ENCODE measurements around the gene SPOUT1.
"Not testable (repeated sequence)": the region's sequence is repeated elsewhere in the genome, so short reads cannot be mapped to it uniquely, and the experiment has no call there.

The SPOUT1 gene

GRCh38 chr9:128809831-128810230 is 19.8 kb downstream of the SPOUT1 start:
- DNase-seq (ENCODE audit: low spot score): no peak

- no peak for DNase-seq (ENCODE audit: low spot score)
Measured at GRCh38 chr9:128809036-128809599, 20.5 kb downstream of the SPOUT1 start.

- no peak for DNase-seq (ENCODE audit: low spot score)
Measured at GRCh38 chr9:128808543-128808942, 21.1 kb downstream of the SPOUT1 start.

- DNase-seq (ENCODE audit: low spot score): no peak
Measured at GRCh38 chr9:128807827-128808226, 21.8 kb downstream of the SPOUT1 start.

- no peak for DNase-seq (ENCODE audit: low spot score)
Measured at GRCh38 chr9:128805661-128806060, 23.9 kb downstream of the SPOUT1 start.

DNA sequence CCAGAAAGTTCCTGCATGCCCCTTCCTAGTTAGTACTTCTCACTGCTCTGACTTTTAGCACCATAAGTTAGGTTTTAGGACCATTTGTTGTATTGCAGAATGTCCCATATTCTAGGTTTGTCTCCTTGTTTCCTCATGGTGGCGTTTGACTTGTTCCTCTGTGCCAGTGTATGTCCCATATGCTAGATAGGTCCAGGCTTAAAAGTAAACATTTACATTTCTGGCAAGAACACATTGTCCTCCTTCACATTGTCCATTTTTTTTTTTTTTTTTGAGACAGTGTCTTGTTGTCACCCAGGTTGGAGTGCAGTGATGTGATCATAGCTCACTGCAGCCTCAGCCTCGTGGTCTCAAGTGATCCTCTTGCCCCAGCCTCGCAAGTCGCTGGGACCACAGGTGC is 27.1 kb downstream of the SPOUT1 start:
- no peak for DNase-seq (ENCODE audit: low spot score)

GRCh38 chr9:128800061-128800460 is 29.5 kb downstream of the SPOUT1 start:
- DNase-seq (ENCODE audit: low spot score): no peak

DNA sequence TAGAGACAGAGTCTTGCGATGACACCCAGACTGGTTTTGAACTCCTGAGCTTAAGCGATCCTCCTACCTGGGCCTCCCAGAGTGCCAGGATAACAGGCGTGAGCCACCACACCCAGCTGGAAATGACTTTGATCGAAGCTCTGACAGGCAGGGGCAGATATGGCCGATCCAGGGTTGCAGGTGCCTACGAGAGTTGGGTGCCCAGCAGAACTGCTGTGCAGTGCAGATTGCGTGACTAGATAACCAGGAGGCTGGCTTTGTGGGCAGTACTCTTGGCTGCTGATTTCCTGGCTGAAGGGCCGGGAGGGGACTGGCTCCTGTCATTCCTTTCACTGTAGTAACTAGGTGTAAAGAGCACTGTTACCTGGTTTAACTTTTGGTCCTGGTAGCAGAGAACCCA is 30.7 kb downstream of the SPOUT1 start:
- DNase-seq (ENCODE audit: low spot score): no peak

GRCh38 chr9:128794961-128795360 is 34.6 kb downstream of the SPOUT1 start:
- not testable (repeated sequence) for DNase-seq (ENCODE audit: low spot score)

DNA sequence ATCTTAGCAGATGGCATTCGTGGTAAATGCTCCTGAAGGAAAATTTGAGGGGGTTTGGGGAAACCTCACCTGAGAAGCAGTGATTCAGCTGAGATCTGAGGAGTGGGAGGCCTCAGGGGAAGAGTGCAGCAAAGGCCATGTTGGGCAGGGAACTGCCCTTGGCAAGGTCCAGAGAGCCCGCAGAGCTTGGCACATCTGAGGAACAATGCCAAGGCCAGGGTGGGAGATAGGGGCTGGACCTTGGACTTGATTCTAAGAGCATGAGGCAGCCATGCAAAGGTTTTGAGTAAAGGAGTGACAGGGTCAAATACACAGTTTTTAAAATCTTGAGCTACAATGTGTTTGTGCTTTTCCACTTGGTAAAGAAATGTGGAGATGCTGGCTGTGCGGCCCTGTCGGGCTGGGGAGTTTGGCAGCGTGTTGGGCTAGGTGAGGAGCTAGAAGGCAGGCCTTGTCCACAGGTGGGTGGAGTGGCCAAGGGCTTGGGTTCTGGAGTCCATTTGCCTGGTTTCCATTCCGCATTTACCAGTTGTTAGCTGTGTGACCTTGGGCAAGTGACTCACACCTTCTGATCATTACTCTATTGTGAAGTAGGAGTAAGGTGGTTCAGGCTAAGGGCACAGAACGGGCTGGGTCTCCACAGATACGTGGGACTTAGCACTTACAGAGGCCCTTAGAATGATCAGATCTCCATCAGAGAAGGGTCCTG is 36.5 kb downstream of the SPOUT1 start:
- DNase-seq (ENCODE audit: low spot score): no peak

DNA sequence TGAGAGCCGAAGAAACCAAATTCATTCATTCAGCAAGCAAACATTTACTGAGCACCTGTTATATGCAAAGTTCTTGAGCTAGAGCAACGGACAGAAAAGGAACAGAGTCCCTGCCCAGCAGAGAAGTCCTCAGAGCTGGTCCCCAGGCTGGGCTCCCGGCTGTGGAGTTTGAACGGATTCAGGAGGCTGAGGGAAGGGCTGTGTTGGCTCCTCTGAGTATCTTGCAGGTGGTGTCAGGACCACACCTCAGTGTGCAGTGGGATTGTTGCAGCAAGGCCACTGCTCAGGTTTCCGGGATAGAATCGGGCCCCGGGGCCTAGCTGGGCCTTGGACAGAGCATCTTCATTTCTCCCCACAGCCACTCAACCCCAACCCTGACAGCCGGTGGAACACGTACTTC is 37.5 kb downstream of the SPOUT1 start:
- no peak for DNase-seq (ENCODE audit: low spot score)

DNA sequence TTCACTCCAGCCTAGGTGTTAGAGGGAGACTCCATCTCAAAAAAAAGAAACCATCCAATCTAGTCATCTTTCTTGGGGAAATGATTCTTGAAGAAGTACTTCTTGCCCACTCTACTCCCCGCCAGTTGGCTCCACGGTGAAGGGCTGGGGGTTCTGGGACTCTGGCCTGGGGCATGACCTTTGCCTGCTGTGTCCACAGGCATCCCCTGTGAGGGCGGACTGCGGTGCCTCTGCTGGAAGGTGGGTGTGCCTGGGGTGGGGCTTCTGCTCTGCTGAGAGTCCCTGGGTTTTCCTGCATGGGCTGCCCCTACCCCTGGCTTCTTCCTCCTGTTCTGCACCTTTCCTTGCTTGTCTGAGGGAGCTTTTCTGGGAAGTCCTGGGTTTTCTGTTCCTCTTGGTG is 39.1 kb downstream of the SPOUT1 start:
- DNase-seq (ENCODE audit: low spot score): no peak

- no peak for DNase-seq (ENCODE audit: low spot score)
Measured at GRCh38 chr9:128788445-128788844, 41.1 kb downstream of the SPOUT1 start.

DNA sequence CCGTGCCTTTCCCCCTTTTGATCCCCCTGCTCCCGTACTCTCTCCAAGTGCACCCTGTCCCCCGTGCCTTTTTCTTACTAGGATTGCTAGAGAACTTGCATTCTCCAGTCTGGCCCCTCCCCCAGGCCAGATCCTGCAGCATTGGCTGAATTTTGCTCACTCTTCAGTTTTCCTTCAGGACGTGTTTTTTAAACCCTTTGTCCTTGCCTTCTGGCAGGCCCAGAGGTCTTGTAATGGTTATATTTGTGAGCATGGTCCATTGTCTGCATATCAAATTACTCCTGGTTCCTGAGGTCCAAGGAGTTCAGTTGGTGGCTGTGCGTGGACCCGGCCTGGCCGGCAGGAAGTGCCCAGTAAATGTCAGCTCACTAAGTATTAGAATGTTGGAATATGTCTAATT is 41.9 kb downstream of the SPOUT1 start:
- peak; percentile 16 for DNase-seq (ENCODE audit: low spot score)

DNA sequence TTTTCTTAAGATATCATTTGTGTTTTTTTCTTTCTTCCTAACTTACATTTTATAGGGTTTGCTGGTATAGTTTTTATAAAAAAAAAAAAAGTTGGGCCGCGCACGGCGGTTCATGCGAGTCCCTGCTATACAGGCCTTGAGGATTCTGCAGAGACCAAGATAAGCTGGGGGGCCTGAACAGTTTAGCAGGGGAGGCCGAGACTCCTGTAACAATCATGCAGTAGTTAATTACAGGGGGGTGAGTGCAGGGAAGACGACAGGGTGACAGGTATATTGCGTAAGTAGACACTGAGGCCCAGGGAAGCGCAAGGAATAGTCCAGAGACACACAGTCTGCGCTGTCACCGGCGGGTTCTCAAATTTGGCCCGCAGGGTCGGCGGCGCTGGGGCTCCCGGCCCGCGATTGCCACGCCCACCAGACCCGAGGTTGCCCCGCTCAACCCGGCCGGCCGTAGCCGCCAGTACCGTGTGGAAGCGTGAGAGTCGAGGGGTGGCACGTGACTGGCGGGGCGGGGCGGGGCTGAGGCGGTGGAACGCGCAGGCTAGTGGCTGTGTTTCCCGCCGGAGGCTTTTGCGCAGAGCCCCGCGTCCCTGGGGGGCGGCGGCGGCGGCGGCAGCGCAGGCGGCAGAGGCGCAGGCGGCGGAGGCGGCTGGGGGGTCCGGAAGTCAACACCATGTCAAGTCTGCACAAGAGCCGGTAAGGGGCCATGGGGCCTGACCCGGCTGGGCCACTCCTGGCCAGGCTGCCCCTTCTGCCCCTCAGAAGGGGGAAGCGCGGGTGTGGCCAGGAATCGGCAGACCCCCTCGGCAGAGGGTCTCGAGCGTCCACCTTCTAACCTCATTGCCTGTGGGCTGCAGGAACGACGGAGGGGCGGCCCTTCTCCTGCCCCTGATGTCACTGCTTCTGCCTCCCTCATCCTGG is 42.7 kb downstream of the SPOUT1 start, which contains the start of gene TBC1D13:
TBC1D13 (plus strand) TSS at position 573 of the 921 bp plus-strand sequence; CDS start at position 674, 101 bp downstream.
- DNase-seq (ENCODE audit: low spot score): peak; percentile 68

DNA sequence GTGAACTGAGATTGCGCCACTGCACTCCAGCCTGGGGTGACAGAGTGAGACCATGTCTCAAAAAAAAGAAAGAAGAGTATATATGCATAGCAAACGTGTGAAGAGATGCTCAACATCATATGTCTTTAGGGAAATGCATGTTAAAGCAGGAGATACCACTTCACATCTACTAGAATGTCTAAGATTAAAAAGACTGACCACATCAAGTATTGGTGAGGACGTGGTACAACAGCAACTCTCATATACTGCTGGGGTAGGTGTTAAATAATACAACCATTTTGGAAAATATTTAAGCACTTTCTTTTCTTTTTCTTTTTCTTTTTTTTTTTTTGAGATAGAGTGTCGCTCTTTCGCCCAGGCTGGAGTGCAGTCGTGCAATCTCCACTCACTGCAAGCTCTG is 44.2 kb downstream of the SPOUT1 start:
- no peak for DNase-seq (ENCODE audit: low spot score)

DNA sequence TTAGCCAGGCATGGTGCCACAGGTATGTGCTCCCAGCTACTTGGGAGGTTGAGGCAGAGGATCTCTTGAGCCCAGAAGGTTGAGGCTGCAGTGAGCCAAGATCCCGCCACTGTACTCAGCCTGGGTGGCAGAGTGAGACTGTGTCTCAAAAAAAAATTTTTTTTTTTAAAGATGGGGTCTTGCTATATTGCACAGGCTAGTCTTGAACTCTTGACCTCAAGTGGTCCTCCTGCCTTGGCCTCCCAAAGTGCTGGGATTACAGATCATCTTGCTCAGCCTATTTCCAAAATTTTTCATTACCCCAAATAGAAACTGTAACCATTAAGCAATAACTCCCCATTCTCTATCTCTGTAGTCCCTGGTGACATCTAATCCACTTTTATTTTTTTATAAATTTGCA is 46.9 kb downstream of the SPOUT1 start:
- DNase-seq (ENCODE audit: low spot score): no peak

GRCh38 chr9:128781187-128782070 is 48.2 kb downstream of the SPOUT1 start:
- no peak for DNase-seq (ENCODE audit: low spot score)

DNA sequence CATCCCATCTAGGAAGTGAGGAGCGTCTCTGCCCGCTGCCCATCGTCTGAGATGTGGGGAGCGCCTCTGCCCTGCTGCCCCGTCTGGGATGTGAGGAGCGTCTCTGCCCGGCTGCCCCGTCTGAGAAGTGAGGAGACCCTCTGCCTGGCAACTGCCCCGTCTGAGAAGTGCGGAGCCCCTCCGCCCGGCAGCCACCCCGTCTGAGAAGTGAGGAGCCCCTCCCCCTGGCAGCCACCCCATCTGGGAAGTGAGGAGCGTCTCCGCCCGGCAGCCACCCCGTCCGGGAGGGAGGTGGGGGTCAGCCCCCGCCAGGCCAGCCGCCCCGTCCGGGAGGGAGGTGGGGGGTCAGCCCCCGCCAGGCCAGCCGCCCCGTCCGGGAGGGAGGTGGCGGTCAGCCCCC is 49.5 kb downstream of the SPOUT1 start:
- DNase-seq (ENCODE audit: low spot score): not testable (repeated sequence)

- no peak for DNase-seq (ENCODE audit: low spot score)
Measured at GRCh38 chr9:128774804-128775203, 54.8 kb downstream of the SPOUT1 start.

- DNase-seq (ENCODE audit: low spot score): no peak
Measured at GRCh38 chr9:128773049-128773448, 56.5 kb downstream of the SPOUT1 start.
